ENCODE measurements around the gene PRG3. TPM values are rescaled to one million over a fixed set of nuclear protein-coding genes. Genes with fewer than 3 reads are reported as not detected.

The PRG3 gene
- total and polyA plus RNA-seq, 2 of the 13 experiments (the other 11 are each of a cell fraction or from before 2014, with no cell fraction given) = not detected

DNA sequence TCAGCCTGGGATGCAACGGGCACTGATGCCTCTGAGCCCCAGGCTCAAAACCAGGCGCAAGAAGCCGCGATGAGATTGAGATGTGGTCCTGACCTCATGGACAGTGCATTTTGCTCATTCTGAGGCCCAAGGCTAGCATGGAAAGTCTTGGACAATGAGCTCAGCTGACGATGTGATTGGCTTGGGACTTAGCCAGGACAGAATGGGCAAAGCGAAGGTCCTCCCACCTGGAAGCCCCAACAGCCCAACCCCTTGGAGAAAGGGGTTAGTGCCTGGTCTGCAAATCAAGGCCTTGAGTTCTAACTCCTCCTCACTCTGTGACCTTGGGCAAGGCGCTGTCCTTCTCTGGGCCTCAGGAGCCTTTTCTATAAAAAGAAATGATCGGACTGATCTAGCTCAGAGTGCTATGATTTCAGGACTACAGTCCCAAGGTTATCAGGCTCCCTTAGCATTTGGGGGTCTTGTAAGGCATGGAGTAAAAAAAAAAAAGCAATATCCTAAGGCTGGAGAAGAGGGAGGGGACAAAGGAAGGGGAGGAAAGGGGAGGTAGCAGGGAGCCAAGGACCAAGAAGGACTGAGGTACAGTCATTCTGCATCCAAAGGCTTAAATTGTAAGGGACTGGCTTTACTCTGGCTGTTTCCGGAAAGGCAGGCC lies 43.3 kb upstream of the PRG3 start:
- H3K4me1 ChIP-seq (ENCODE audit: insufficient read depth, low read length) = peaks cover 39% of the 10 kb centered on the region
- no peaks in the 10 kb centered on the region for H3K9me3 ChIP-seq (ENCODE audit: low read length)
- POLR2A ChIA-PET = no interaction called here
- no peaks in the 10 kb centered on the region for H4K20me1 ChIP-seq (ENCODE audit: insufficient read depth, low read length)
- TF ChIP-seq SP1 (IDR thresholded peaks at IDR 0.05) = no peak
- no peak for TF ChIP-seq SP1 (CRISPR knock-in tag; IDR thresholded peaks at IDR 0.05)
- peak; percentile 11; the same call in 1 of the 2 replicates for TF ChIP-seq ZNF547 (CRISPR knock-in tag; IDR thresholded peaks at IDR 0.05)
- TF ChIP-seq ZNF768 (CRISPR knock-in tag; IDR thresholded peaks at IDR 0.05) = peak; percentile 19; the same call in 1 of the 2 replicates
- H3K27me3 ChIP-seq (ENCODE audit: control insufficient read depth in 1 of 2, insufficient read depth in 2 of 2, low read length in 2 of 2) = peaks cover 2% of the 10 kb centered on the region in 2 experiments; a peak in 2 of 5 replicates
- in situ Hi-C loops (cut with HindIII; ENCODE audit: extremely low pct_ligation_motif_present, low pct_unique_long_range_greater_than_20kb) (no loop called here), intact Hi-C loops (cut with micrococcal nuclease; ENCODE audit: unreplicated experiment) (no loop called here)
- no peaks in the 10 kb centered on the region for H3K36me3 ChIP-seq (replicated peaks in 1 of 2; ENCODE audit: control insufficient read depth in 1 of 2, insufficient read depth in 2 of 2, low read length in 2 of 2)
- FAIRE-seq (no peak), DNase-seq (ENCODE audit: low spot score) (no peak), ATAC-seq (no peak)
- H3K79me2 ChIP-seq (ENCODE audit: insufficient read depth, low read length) = no peaks in the 10 kb centered on the region
- CTCF ChIA-PET (ENCODE audit: low intra/inter-chr PET ratio, low total read pairs) = no interaction called here
- WGBS (ENCODE audit: low lambda C conversion rate) = 65% methylated on average over 6 of the region's 9 CpGs
- H2AFZ ChIP-seq (ENCODE audit: low read length) = no peak overlapping the region
- H3K4me2 ChIP-seq (ENCODE audit: low read depth, low read length) = peak overlapping the region; percentile 24; the same call in 1 of the 2 replicates
- no peak overlapping the region for H3K27ac ChIP-seq (ENCODE audit: extremely low read length, insufficient read depth, low read length)
- no TSS peak for BruUV-seq (replicated peaks)
- no peak overlapping the region for H3K9ac ChIP-seq (ENCODE audit: insufficient read depth, low read depth, low read length)
- H3K4me3 ChIP-seq (replicated peaks in 1 of 3; ENCODE audit: insufficient read depth in 1 of 3, low read depth in 2 of 3, low read length in 3 of 3) = 0 out of 6 replicates have a peak overlapping the region, but pooled peaks of 1 of the 3 experiments have one; percentile 12

DNA sequence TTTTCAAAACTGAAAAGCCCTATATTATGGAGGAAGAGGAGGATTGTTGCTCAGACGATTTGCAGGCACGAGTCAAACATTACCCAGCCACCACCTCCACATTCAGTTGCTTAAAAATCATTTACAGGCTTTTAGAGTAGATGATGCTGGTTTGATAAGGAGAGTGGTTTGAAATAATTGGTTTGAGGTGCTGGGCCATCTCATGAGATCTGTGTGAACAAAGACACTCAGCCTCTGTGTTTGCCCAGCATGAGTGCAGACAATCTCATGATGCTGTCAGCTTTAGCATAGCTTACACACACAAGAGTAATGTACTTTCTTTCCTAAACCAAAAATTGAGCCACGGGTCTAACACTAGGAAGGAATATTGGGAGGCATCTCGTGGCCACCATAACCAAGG lies 41.7 kb upstream of the PRG3 start:
- ATAC-seq (no peak), FAIRE-seq (no peak), DNase-seq (ENCODE audit: low spot score) (no peak)
- TF ChIP-seq IKZF1 (IDR thresholded peaks at IDR 0.05) = no peak
- no peak for TF ChIP-seq ZNF382 (CRISPR knock-in tag; IDR thresholded peaks at IDR 0.05; ENCODE audit: borderline replicate concordance)
- no peak for TF ChIP-seq PHF8 (CRISPR knock-in tag; IDR thresholded peaks at IDR 0.05)
- TF ChIP-seq, protein P1, sequence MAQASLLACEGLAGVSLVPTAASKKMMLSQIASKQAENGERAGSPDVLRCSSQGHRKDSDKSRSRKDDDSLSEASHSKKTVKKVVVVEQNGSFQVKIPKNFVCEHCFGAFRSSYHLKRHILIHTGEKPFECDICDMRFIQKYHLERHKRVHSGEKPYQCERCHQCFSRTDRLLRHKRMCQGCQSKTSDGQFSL (CRISPR knock-in tag; IDR thresholded peaks at IDR 0.05) = no peak
- Histone ChIP-seq H3K27me3 (ENCODE audit: control insufficient read depth in 1 of 2, insufficient read depth in 2 of 2, low read length in 2 of 2) (peaks cover 0 to 2% of the 10 kb centered on the region in 2 experiments; a peak in 1 of 5 replicates), H3K4me1 (ENCODE audit: insufficient read depth, low read length) (peaks cover 39% of the 10 kb centered on the region), H3K9me3 (ENCODE audit: low read length) (no peaks in the 10 kb centered on the region), H3K79me2 (ENCODE audit: insufficient read depth, low read length) (no peaks in the 10 kb centered on the region), H2AFZ (ENCODE audit: low read length) (no peak overlapping the region), H3K9ac (ENCODE audit: insufficient read depth, low read depth, low read length) (no peak overlapping the region), H3K36me3 (replicated peaks in 1 of 2; ENCODE audit: control insufficient read depth in 1 of 2, insufficient read depth in 2 of 2, low read length in 2 of 2) (no peaks in the 10 kb centered on the region), H3K27ac (ENCODE audit: extremely low read length, insufficient read depth, low read length) (no peak overlapping the region), H4K20me1 (ENCODE audit: insufficient read depth, low read length) (no peaks in the 10 kb centered on the region), H3K4me3 (replicated peaks in 1 of 3; ENCODE audit: insufficient read depth in 1 of 3, low read depth in 2 of 3, low read length in 3 of 3) (no peak overlapping the region), H3K4me2 (ENCODE audit: low read depth, low read length) (no peak overlapping the region)
- no TSS peak for BruUV-seq (replicated peaks)
- POLR2A ChIA-PET = no interaction called here
- intact Hi-C loops (cut with micrococcal nuclease; ENCODE audit: unreplicated experiment) = no loop called here
- in situ Hi-C loops (cut with HindIII; ENCODE audit: extremely low pct_ligation_motif_present, low pct_unique_long_range_greater_than_20kb) = no loop called here
- WGBS (ENCODE audit: low lambda C conversion rate) = 1% methylated on average over 4 of the region's 4 CpGs
- CTCF ChIA-PET (ENCODE audit: low intra/inter-chr PET ratio, low total read pairs) = no interaction called here

Data from HepG2 (cell line).